MM.1S (cell line): Measurements from ENCODE around the gene KMT2E.

Experiments used
- CTCF ChIP-seq: fragments of 300-600 bp; sonication (generic); IDR thresholded peaks from 2 replicates; pipeline ENCODE4 v1.5.1; 2016; ENCODE audit warnings: antibody characterized with exemption, low read length, mixed read lengths
- EZH2 ChIP-seq: fragments of 300-600 bp; sonication (generic); optimal IDR thresholded peaks from 2 replicates; pipeline ENCODE3; 2017; ENCODE audit warnings: low read depth, mild to moderate bottlenecking, antibody characterized with exemption, low read length, mixed read lengths
- EZH2phosphoT487 ChIP-seq: fragments of 300-600 bp; sonication (generic); IDR thresholded peaks from 2 replicates; pipeline ENCODE4 v1.6.1; 2018; ENCODE audit warnings: antibody characterized with exemption, low read length

- TF ChIP-seq CTCF (no peak), EZH2 (no peak), EZH2phosphoT487 (no peak)
Observed at GRCh38 chr7:104968648-104969047, 45.4 kb upstream of the KMT2E start.
